ENCODE measurements around the gene RASGRP2.

DNA sequence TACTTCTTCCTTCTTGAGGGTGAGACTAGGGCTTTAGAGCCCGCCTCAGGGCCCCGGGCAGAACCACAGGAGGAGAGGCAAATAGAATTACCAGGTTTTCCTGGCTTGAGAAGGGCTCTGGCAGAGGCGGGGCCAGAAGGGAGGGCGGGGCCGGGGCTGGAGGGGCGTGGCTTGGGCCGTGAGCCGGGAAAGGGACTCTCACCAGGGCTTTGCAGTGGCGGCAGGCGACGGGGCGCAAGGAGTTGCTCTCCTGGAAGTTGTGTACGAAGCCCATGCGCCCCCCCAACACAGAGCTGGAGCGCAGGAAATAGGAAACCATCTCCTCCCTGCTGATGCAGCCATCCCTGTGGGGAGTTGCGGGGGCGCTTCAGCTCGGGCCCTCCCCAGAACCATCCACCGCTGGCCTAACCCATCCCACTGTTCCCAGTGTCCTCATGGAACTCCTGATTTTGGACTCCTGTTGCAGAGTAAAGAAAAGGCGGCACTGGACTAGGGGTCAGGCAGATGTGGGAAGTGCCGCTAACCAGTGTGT lies 14.0 kb downstream of the RASGRP2 start:
- TF ChIP-seq, protein P1, sequence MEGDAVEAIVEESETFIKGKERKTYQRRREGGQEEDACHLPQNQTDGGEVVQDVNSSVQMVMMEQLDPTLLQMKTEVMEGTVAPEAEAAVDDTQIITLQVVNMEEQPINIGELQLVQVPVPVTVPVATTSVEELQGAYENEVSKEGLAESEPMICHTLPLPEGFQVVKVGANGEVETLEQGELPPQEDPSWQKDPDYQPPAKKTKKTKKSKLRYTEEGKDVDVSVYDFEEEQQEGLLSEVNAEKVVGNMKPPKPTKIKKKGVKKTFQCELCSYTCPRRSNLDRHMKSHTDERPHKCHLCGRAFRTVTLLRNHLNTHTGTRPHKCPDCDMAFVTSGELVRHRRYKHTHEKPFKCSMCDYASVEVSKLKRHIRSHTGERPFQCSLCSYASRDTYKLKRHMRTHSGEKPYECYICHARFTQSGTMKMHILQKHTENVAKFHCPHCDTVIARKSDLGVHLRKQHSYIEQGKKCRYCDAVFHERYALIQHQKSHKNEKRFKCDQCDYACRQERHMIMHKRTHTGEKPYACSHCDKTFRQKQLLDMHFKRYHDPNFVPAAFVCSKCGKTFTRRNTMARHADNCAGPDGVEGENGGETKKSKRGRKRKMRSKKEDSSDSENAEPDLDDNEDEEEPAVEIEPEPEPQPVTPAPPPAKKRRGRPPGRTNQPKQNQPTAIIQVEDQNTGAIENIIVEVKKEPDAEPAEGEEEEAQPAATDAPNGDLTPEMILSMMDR (IDR thresholded peaks at IDR 0.05 in 8 of 11, conservative IDR thresholded peaks at IDR 0.05 in 3 of 11) = no peak
- peak in 1 of 3 donors; percentile 33 for TF ChIP-seq POLR2AphosphoS5 (IDR thresholded peaks at IDR 0.05)
- no peak for TF ChIP-seq POLR2A (IDR thresholded peaks at IDR 0.05)

Data from spleen (tissue), 7 donors.